ENCODE data around the gene PLXNA2.

GRCh38 chr1:208110296-208110695 is 133.9 kb downstream of the PLXNA2 start:
- TF ChIP-seq EZH2 (IDR thresholded peaks at IDR 0.05; ENCODE audit: borderline replicate concordance, low read depth, low read length, poor library complexity, severe bottlenecking) (no peak), CTCF (conservative IDR thresholded peaks at IDR 0.05; ENCODE audit: low read depth, low read length) (no peak)
